NCI-H2196 (cell line): Measurements from ENCODE around the gene C12orf57.
"Not testable (repeated sequence)": the region's sequence is repeated elsewhere in the genome, so short reads cannot be mapped to it uniquely, and the experiment has no call there.

Experiments used
- DNase-seq: peaks from one replicate; lab custom pipeline; 2025; ENCODE audit not compliant: unreplicated experiment; lab: John Stamatoyannopoulos, UW

The C12orf57 gene, protein sequence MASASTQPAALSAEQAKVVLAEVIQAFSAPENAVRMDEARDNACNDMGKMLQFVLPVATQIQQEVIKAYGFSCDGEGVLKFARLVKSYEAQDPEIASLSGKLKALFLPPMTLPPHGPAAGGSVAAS

DNA sequence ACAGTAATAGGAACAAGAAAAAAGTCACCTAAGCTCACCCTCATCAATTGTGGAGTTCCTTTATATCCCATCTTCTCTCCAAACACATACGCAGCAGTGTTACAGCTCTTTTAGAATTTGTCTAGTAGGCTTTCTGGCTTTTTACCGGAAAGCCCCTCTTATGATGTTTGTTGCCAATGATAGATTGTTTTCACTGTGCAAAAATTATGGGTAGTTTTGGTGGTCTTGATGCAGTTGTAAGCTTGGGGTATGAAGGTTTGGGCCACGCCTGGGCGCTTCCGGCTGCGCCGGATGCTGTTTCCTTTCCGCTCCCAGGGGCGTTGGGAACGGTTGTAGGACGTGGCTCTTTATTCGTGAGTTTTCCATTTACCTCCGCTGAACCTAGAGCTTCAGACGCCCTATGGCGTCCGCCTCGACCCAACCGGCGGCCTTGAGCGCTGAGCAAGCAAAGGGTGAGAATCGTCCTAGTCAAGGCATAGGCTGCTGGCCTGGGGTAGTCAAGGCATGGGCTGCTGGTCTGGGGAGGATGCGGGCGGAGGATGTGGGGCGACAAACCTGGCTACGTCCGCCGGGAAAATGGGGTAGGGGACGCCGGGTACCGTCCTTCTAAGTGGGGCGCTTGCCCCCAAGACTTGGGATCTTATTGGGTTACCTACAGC lies at the start of gene C12orf57, which contains the start of gene RNU7-1:
Gene C12orf57 (plus strand): TSS at position 301 of the 659 bp plus-strand sequence. CDS start 100 bp downstream, at position 401.
Gene RNU7-1 (plus strand): TSS at position 95 of the 659 bp plus-strand sequence.
- peak; percentile 47 for DNase-seq

DNA sequence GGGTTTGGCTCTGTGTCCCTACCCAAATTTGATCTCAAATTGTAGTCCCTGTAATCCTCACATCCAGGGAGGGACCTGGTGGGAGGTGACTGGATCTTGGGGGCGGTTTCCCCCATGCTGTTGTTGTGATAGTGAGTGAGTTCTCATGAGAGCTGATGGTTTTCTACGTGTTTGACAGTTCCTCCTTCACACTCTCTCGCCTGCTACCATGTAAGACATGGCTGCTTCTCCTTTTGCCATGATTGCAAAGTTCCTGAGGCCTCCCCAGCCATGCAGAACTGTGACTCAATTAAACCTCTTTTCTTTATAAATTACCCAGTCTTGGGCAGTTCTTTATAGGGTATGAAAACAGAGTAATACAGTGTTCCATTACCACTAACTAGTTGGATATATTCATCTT lies 49.5 kb upstream of the C12orf57 start:
- DNase-seq, result no peak

- no peak for DNase-seq
Observed at GRCh38 chr12:6896846-6897435, 46.9 kb upstream of the C12orf57 start.

DNA sequence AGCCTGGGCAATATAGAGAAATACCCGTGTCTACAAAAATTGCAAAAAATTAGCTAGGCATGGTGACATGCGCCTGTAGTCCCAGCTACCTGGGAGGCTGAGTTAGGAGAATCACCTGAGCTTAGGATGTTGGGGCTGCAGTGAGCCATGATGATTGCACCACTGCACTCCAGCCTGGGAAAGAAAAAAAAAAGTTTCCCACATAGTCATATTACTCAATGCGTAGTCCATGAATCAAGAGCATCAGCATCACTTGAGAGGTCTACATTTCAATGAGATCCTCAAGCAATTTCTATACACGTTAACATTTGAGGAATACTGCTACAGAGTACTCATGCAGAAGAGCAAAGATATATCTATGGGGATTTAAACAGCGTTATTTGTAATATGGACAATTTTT lies 44.4 kb upstream of the C12orf57 start:
- no peak for DNase-seq

DNA sequence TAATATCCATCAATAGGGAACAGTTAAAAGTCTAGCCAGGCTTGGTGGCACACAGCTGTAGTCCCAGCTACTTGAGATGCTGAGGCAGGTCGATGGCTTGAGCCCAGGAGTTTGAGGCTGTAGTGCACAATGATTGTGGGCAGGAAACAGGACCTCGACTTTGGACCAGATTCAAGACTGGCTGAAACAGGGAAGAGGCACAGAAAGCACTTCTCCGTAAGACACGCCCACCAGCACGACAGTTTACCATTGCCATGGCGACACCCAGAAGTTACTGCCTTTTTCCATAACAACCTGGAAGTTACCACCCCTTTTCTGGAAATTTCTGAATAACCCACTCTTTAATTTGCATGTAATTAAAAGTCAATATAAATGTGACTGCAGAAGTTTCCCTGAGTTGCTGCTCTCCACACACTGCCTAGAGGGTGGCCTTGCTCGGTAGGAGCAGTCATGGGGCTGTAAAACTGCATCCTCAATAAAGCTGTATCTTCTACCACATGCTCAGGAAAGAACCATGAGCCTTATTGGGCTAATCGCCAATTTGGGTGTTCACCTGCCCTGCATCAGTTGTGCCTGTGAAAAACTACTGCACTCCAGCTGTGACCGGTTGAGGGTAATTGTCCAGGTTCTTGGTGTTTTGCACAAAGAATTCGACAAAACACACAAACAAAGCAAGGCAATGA lies 43.8 kb upstream of the C12orf57 start:
- DNase-seq, result peak; percentile 65

- no peak for DNase-seq
Observed at GRCh38 chr12:6902448-6902847, 41.4 kb upstream of the C12orf57 start.

GRCh38 chr12:6903722-6904121 lies 40.1 kb upstream of the C12orf57 start:
- DNase-seq, result no peak

DNA sequence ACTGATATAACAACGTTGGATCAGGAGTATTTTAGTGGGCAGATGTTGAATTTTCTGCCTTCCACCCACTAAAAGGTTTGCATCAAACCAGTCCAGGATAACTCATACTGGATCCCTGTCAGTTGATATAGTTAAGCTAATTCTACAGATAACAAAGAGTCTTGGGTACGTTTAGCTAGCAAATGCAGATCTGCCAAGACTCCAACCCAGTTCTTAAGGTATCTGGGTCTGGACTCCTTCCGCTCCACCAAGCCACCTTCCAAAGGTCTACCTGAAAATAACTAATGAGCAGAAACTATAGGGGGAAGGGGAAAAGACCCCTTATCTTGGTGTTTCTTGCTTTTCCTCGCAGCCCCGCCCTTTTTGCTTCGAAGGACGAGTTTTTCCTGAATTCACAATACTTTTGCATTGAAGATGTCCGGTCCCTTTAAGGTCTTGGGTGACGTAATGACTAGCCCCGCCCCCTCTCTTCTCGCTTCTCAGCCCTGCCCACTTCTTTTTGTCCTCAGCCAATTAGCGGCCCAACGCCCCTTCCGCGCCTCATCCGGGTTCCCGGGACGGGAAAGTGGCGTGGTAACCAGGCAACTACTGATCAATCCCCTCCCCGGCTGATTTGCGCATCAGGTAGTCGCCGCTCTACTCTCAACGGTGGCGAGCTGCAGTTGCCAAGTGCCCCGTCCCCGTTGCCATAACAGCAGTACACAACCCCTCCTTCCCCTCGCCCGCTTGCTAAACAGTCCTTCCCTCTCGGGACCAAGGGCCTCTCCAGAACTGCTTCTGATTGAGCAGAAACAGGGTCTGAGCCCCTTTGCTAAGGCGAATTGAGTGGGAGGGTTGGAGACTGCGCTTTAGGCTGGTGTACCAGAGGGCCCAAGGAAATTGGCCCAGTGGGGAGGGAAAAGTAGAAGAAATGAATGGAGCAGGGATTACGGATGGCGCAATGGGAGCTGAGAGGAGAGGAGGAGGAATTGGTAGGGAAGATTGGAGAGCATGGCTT lies 39.2 kb upstream of the C12orf57 start, which contains the start of gene LRRC23:
Gene LRRC23 (plus strand): TSS at position 543 of the 997 bp plus-strand sequence. CDS start 812 bp downstream, outside the sequence.
- DNase-seq, result peak; percentile 88

DNA sequence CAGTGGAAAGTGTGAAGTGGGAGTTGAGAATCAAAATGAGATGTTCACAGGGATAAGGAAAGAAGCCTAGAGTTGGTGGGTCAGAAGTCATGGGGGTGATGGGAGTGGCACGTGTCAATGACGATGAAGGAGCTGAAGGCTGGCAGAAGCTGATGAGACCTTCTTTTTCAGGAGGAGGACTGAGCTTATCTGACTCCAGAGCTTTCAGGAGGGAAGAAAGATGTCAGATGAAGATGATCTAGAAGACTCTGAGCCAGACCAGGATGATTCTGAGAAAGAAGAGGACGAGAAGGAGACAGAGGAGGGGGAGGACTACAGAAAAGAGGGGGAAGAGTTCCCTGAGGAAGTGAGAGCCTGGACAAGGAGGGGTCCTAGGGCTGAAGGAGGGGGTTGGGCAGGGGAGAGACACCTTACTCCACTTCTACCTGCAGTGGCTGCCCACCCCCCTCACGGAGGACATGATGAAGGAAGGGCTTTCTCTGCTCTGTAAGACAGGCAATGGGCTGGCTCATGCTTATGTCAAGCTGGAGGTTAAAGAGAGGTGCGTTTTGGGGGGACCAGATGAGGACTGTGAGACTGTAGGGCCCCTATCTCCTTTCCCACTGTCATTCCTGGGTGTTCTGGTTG lies 38.3 kb upstream of the C12orf57 start:
- DNase-seq, result no peak

- not testable (repeated sequence) for DNase-seq
Observed at GRCh38 chr12:6908141-6908540, 35.7 kb upstream of the C12orf57 start.

DNA sequence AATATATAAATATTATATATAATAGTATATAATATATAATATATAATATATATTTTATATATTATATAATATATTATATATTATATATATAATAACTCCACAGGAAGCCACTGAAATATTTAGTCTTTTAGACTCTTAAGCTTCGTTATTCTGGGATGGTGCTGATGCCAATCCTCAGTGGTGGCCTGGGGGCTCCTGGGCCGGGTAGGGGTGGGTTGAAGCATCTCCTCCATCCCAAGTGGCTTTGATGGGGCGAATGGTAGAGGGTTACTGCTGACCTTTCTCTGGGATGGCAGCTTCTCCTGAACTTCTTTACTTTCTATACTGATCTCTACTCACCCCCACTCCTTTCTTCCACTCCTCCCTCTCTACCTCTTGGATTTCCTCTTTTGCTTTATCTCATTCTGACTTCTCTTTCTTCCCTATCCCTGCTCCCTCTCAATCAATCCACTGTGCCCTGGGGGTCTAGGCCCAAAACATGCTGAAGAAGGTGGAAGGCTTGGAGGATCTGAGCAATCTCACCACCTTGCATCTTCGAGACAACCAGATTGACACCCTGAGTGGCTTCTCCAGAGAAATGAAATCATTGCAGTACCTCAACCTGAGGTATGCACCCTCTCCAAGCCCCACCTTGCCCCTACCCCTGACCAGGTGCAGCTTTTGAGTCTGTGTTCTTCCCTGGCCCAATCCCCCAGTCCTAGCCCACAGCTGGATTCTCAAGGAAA lies 34.2 kb upstream of the C12orf57 start:
- no peak for DNase-seq

- no peak for DNase-seq
Observed at GRCh38 chr12:6912164-6912935, 31.5 kb upstream of the C12orf57 start.

GRCh38 chr12:6914246-6914946 lies 29.4 kb upstream of the C12orf57 start, which contains the start of gene ENO2:
Gene ENO2, plus strand, starts transcription at chr12:6914580. Its CDS starts 1,253 bp downstream, at chr12:6915833.
- DNase-seq, result peak; percentile 34

- peak; percentile 28 for DNase-seq
Observed at GRCh38 chr12:6914947-6915788, 28.7 kb upstream of the C12orf57 start.

- no peak for DNase-seq
Observed at GRCh38 chr12:6915789-6916285, 28.0 kb upstream of the C12orf57 start.

- DNase-seq, result no peak
Observed at GRCh38 chr12:6916426-6917200, 27.2 kb upstream of the C12orf57 start.
